Measurements from ENCODE around the gene DNAAF5.
"Not testable (repeated sequence)": the region's sequence is repeated elsewhere in the genome, so short reads cannot be mapped to it uniquely, and the experiment has no call there.

DNAAF5 gene

GRCh38 chr7:730501-731439 lies 4.3 kb downstream of the DNAAF5 start:
- DNase-seq: no peak

- DNase-seq: no peak
Observed at GRCh38 chr7:731440-732085, 5.1 kb downstream of the DNAAF5 start.

GRCh38 chr7:732094-732541 lies 5.6 kb downstream of the DNAAF5 start:
- DNase-seq: no peak

- no peak for DNase-seq
Observed at GRCh38 chr7:732556-732955, 6.1 kb downstream of the DNAAF5 start.

GRCh38 chr7:734214-734613 lies 7.7 kb downstream of the DNAAF5 start:
- DNase-seq: no peak

- DNase-seq: no peak
Observed at GRCh38 chr7:734808-735207, 8.3 kb downstream of the DNAAF5 start.

- no peak for DNase-seq
Observed at GRCh38 chr7:738241-738640, 11.7 kb downstream of the DNAAF5 start.

GRCh38 chr7:738723-739454 lies 12.4 kb downstream of the DNAAF5 start:
- no peak for DNase-seq

GRCh38 chr7:739455-739982 lies 13.0 kb downstream of the DNAAF5 start:
- no peak for DNase-seq

- DNase-seq: no peak
Observed at GRCh38 chr7:739983-740942, 13.8 kb downstream of the DNAAF5 start.

- DNase-seq: no peak
Observed at GRCh38 chr7:741191-741671, 14.7 kb downstream of the DNAAF5 start.

GRCh38 chr7:741850-742249 lies 15.4 kb downstream of the DNAAF5 start:
- no peak for DNase-seq

- no peak for DNase-seq
Observed at GRCh38 chr7:742791-743190, 16.3 kb downstream of the DNAAF5 start.

- DNase-seq: not testable (repeated sequence)
Observed at GRCh38 chr7:743341-744127, 17.0 kb downstream of the DNAAF5 start.

- DNase-seq: not testable (repeated sequence)
Observed at GRCh38 chr7:744128-744520, 17.6 kb downstream of the DNAAF5 start.

- no peak for DNase-seq
Observed at GRCh38 chr7:744854-745430, 18.4 kb downstream of the DNAAF5 start.

- no peak for DNase-seq
Observed at GRCh38 chr7:745431-746154, 19.1 kb downstream of the DNAAF5 start.

- DNase-seq: no peak
Observed at GRCh38 chr7:746155-747061, 19.9 kb downstream of the DNAAF5 start.

- no peak for DNase-seq
Observed at GRCh38 chr7:747186-747585, 20.7 kb downstream of the DNAAF5 start.
